ENCODE data around the gene STPG2.

DNA sequence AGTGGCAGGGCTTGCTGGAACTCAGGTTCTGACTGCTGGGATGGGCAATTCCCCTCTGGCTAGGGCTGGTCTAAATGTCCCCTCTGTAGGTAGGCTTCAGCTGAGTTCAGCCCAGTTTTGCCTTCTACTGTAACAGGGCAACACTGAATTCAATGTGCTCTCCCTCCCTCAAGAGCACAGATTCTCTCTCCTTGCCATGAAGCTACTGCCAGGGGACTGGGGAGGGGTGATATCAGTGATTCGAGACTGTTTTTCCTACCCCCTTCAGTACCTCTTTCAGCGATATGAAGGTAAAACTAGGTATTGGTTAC lies 23.4 kb upstream of the STPG2 start:
- no peak for TF ChIP-seq CTCF (IDR thresholded peaks at IDR 0.05)
- TF ChIP-seq POLR2A (IDR thresholded peaks at IDR 0.05): no peak
